HG03108 (cell line): ENCODE results near the gene PSMG1.

Source experiments
- ATAC-seq: cut with Tn5 transposase; IDR thresholded peaks from one replicate; pipeline ENCODE4 v1.9.1; 2021; ENCODE audit warnings: moderate library complexity; ENCODE audit not compliant: unreplicated experiment

The PSMG1 gene

GRCh38 chr21:39189857-39190604 is 6.8 kb upstream of the PSMG1 start:
- no peak for ATAC-seq

GRCh38 chr21:39188521-39189139 is 5.4 kb upstream of the PSMG1 start:
- no peak for ATAC-seq

- ATAC-seq, result no peak
Observed at GRCh38 chr21:39187141-39187540, 3.9 kb upstream of the PSMG1 start.

- no peak for ATAC-seq
Observed at GRCh38 chr21:39186676-39187075, 3.4 kb upstream of the PSMG1 start.

GRCh38 chr21:39185157-39185556 is 1.9 kb upstream of the PSMG1 start:
- no peak for ATAC-seq

GRCh38 chr21:39184050-39184980 is 1.1 kb upstream of the PSMG1 start:
- no peak for ATAC-seq

- peak; percentile 16 for ATAC-seq
Observed at GRCh38 chr21:39182484-39183271, 573 bp downstream of the PSMG1 start.

- no peak for ATAC-seq
Observed at GRCh38 chr21:39182016-39182415, 1.2 kb downstream of the PSMG1 start.

GRCh38 chr21:39181205-39181818 is 1.9 kb downstream of the PSMG1 start:
- ATAC-seq, result no peak

GRCh38 chr21:39180429-39181019 is 2.7 kb downstream of the PSMG1 start:
- no peak for ATAC-seq

- no peak for ATAC-seq
Observed at GRCh38 chr21:39178421-39178820, 4.8 kb downstream of the PSMG1 start.

- no peak for ATAC-seq
Observed at GRCh38 chr21:39176271-39176709, 7.0 kb downstream of the PSMG1 start.

GRCh38 chr21:39175665-39176064 is 7.6 kb downstream of the PSMG1 start:
- ATAC-seq, result no peak

- no peak for ATAC-seq
Observed at GRCh38 chr21:39175154-39175553, 8.1 kb downstream of the PSMG1 start.

GRCh38 chr21:39173716-39174680 is 9.3 kb downstream of the PSMG1 start:
- no peak for ATAC-seq

- no peak for ATAC-seq
Observed at GRCh38 chr21:39169906-39170305, 13.3 kb downstream of the PSMG1 start.

- ATAC-seq, result no peak
Observed at GRCh38 chr21:39168800-39169199, 14.5 kb downstream of the PSMG1 start.

GRCh38 chr21:39164523-39164922 is 18.7 kb downstream of the PSMG1 start:
- no peak for ATAC-seq

GRCh38 chr21:39161064-39161463 is 22.2 kb downstream of the PSMG1 start:
- no peak for ATAC-seq
